NT2/D1 (cell line): ENCODE results near the gene MIEF1.

Source experiments
- DNase-seq: peaks from one replicate; pipeline ENCODE4 v3.0.0-alpha.2; 2011; ENCODE audit warnings: low read depth, low spot score
- H3K27me3 ChIP-seq: 2 replicates; pipeline ENCODE4 v1.6.0; 2011; ENCODE audit warnings: mild to moderate bottlenecking; ENCODE audit not compliant: insufficient read length, insufficient read depth
- H3K36me3 ChIP-seq: 2 replicates; pipeline ENCODE4 v1.6.1; 2011; ENCODE audit warnings: mild to moderate bottlenecking, low read length, mixed read lengths; ENCODE audit not compliant: insufficient read depth, insufficient read length
- H3K4me1 ChIP-seq: 2 replicates; pipeline ENCODE4 v1.5.1; 2011; ENCODE audit not compliant: insufficient read depth, insufficient read length
- H3K4me3 ChIP-seq: 2 replicates; pipeline ENCODE4 v1.5.1; 2011; ENCODE audit warnings: low read depth; ENCODE audit not compliant: insufficient read length
- H3K9ac ChIP-seq: 2 replicates; pipeline ENCODE4 v1.6.0; 2011; ENCODE audit warnings: low read depth; ENCODE audit not compliant: insufficient read length
- H3K9me3 ChIP-seq: 2 replicates; pipeline ENCODE4 v1.5.1; 2011; ENCODE audit warnings: mild to moderate bottlenecking, low read length; ENCODE audit not compliant: insufficient read depth
- SUZ12 ChIP-seq: IDR thresholded peaks from 2 replicates; pipeline ENCODE4 v1.6.1; 2011; ENCODE audit not compliant: insufficient read length, insufficient read depth; ENCODE audit errors: extremely low read depth
- YY1 ChIP-seq: IDR thresholded peaks from 2 replicates; pipeline ENCODE4 v1.6.1; 2011; ENCODE audit not compliant: insufficient read length, insufficient read depth
- ZNF274 ChIP-seq: IDR thresholded peaks from 2 replicates; pipeline ENCODE4 v1.6.1; 2011; ENCODE audit warnings: mild to moderate bottlenecking, low read depth, low read length

MIEF1 gene

DNA sequence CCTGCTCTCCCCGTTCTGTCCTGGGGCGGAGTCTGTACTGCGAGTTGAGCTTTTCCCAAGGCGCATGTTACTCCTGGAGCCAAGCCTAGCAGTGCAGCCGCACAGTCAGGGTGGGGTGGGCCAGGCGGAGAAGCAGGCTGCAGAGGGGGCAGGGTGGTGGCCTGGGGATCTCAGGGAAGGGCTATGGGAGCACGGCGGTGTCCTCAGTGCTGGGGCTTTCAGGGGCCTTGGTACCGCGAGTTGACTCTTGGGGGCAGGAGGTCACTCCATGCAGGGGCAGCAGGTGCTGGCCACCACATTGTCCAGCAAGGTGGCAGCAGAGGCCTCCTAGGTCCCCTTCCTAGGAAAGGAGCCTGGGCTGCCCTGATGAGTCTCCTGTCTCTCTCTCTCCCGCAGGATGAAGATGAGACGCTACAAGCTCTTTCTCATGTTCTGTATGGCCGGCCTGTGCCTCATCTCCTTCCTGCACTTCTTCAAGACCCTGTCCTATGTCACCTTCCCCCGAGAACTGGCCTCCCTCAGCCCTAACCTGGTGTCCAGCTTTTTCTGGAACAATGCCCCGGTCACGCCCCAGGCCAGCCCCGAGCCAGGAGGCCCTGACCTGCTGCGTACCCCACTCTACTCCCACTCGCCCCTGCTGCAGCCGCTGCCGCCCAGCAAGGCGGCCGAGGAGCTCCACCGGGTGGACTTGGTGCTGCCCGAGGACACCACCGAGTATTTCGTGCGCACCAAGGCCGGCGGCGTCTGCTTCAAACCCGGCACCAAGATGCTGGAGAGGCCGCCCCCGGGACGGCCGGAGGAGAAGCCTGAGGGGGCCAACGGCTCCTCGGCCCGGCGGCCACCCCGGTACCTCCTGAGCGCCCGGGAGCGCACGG is 14.9 kb upstream of the MIEF1 start:
- no peaks in the 10 kb centered on the region for H3K9me3 ChIP-seq
- H3K27me3 ChIP-seq = no peaks in the 10 kb centered on the region
- H3K9ac ChIP-seq = no peak overlapping the region
- DNase-seq = no peak
- TF ChIP-seq ZNF274 (no peak), YY1 (no peak), SUZ12 (no peak)
- H3K36me3 ChIP-seq = peaks cover 18% of the 10 kb centered on the region
- peaks cover 8% of the 10 kb centered on the region for H3K4me1 ChIP-seq
- H3K4me3 ChIP-seq = no peak overlapping the region

DNA sequence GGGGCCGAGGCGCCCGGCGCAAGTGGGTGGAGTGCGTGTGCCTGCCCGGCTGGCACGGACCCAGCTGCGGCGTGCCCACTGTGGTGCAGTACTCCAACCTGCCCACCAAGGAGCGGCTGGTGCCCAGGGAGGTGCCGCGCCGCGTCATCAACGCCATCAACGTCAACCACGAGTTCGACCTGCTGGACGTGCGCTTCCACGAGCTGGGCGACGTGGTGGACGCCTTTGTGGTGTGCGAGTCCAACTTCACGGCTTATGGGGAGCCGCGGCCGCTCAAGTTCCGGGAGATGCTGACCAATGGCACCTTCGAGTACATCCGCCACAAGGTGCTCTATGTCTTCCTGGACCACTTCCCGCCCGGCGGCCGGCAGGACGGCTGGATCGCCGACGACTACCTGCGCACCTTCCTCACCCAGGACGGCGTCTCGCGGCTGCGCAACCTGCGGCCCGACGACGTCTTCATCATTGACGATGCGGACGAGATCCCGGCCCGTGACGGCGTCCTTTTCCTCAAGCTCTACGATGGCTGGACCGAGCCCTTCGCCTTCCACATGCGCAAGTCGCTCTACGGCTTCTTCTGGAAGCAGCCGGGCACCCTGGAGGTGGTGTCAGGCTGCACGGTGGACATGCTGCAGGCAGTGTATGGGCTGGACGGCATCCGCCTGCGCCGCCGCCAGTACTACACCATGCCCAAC is 14.1 kb upstream of the MIEF1 start:
- Histone ChIP-seq H3K27me3 (no peaks in the 10 kb centered on the region), H3K36me3 (peaks cover 18% of the 10 kb centered on the region), H3K4me1 (peaks cover 8% of the 10 kb centered on the region), H3K4me3 (no peak overlapping the region), H3K9me3 (no peaks in the 10 kb centered on the region), H3K9ac (no peak overlapping the region)
- DNase-seq = no peak
- no peak for TF ChIP-seq YY1
- TF ChIP-seq ZNF274 = no peak
- TF ChIP-seq SUZ12 = no peak

DNA sequence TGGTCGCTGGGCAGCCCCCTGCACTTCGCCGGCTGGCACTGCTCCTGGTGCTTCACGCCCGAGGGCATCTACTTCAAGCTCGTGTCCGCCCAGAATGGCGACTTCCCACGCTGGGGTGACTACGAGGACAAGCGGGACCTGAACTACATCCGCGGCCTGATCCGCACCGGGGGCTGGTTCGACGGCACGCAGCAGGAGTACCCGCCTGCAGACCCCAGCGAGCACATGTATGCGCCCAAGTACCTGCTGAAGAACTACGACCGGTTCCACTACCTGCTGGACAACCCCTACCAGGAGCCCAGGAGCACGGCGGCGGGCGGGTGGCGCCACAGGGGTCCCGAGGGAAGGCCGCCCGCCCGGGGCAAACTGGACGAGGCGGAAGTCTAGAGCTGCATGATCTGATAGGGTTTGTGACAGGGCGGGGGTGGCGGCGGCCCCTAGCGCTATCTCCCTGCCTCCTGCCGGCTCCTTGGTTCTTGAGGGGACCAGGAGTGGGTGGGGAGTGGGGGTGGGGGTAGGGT is 13.5 kb upstream of the MIEF1 start:
- Histone ChIP-seq H3K9me3 (no peaks in the 10 kb centered on the region), H3K4me1 (peaks cover 8% of the 10 kb centered on the region), H3K9ac (no peak overlapping the region), H3K27me3 (no peaks in the 10 kb centered on the region), H3K36me3 (peaks cover 18% of the 10 kb centered on the region), H3K4me3 (no peak overlapping the region)
- DNase-seq = no peak
- TF ChIP-seq ZNF274 (no peak), SUZ12 (no peak), YY1 (no peak)

DNA sequence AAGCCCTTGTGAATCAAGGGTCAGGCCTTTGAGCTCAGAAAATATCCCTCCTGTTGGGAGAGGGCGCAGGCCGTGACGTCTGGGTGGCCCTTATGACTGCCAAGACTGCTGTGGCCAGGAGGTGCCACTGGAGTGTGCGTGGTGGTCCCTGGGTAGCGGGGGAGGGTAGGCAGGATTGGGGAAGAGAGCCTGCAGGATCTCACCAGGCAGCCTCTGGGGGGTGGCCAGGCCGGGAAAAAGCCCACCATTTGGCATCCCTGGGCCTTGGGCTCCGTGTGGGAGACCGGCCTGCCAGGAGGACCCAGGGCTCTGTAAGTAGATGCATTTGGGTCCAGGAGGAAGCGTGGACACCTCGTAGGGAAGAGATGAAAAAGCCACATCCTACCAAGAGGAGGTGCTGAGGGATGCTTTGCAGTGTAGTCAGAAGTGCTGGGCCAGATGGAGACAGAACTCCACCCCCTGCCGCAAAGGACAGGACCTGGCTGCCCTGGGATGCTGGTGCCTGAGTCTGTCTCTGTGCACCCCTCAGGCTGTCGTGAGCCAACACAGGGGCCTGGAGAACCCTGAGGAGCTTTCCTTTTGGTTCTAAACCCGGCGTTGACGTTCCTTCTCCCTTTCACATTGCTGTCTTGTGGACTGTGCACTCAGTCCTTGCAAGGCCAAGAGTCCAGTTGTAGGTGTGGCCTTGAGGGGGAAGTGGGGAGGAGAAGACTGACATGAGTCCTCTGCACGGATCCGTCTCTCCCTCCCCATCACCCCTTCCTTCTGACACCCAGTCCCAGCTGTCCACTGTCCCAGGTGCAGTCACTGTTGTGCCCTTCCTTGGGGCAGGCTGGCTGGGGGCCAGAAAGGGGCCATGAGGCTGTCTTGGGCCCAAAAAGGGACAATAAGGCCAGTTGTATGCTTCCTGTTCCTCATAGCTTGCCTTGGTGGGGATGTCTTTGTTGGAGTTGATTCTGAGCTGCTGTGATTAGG is 12.7 kb upstream of the MIEF1 start:
- Histone ChIP-seq H3K4me3 (no peak overlapping the region), H3K36me3 (peaks cover 18% of the 10 kb centered on the region), H3K27me3 (no peaks in the 10 kb centered on the region), H3K9me3 (no peaks in the 10 kb centered on the region), H3K9ac (no peak overlapping the region), H3K4me1 (peaks cover 8% of the 10 kb centered on the region)
- DNase-seq = no peak
- TF ChIP-seq YY1 = no peak
- TF ChIP-seq SUZ12 = no peak

DNA sequence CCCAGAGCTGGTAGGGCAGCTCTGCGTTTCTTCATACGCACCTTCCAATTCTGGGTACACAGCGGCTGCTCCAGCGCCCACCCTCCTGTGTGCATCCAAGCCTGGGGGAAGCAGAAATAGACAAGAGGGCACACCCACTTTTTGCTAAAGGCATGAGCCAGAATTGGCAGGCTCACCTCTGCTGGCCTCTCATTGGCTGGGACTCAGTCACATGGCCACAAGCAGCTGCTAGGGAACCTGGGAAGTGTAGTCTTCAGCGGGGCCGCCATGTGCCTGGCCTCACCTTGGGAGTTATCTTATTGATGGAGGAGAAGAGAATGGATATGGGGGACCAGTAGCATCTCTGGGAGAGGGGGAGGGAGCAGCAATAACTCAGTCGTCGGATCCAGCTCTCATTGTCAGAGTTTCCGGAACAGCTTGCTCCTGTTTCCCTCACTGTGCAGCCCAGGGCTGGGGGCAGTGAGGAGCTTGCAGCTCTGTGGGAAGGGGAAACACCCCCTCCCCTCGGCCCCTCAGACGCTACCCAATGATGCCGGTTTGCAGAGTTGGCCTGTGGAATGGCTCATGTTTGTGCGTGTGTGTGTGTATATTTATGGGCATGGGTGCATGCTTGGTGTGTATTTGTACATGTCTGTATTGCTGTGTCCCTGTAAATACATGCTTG is 11.8 kb upstream of the MIEF1 start:
- DNase-seq = no peak
- H3K36me3 ChIP-seq = peaks cover 18% of the 10 kb centered on the region
- H3K4me1 ChIP-seq = peaks cover 8% of the 10 kb centered on the region
- no peaks in the 10 kb centered on the region for H3K27me3 ChIP-seq
- TF ChIP-seq YY1 (peak; percentile 66), SUZ12 (no peak)
- H3K9ac ChIP-seq = no peak overlapping the region
- H3K4me3 ChIP-seq = no peak overlapping the region
- no peaks in the 10 kb centered on the region for H3K9me3 ChIP-seq

DNA sequence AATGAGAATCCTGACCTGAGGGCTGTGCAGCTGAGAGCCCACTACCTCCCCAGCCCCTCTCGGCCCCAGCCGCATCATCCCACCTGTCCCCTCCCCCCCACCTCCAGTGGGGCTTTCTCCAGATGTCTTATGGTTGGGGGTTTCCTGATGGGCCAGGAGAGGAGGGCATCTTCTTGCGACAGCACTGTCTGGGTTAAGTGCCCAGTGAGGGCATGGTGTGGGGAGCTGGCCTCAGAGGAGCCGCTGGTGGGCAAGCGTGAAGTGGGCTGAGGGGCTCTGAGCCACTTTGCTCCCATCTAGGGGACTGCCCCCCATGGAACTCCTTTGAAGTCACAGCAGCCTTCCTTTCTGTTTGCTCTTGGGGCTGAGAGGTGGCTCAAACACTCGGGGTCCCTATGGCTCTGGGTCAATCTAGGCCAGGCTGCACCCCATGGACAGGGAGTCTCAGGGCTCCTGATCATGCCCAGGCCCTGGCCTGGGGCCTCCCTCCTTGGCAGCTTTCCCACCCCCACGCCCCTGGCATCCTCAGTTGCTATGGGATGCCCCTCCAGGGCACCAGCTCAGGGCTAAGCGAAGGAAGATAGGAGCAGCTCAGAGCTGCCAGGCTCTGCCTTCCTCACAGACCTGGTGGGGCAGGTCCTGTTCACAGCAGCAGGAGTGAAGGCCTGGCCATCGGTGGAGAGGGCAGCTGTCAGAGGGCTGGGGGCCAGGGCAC is 11.0 kb upstream of the MIEF1 start:
- Histone ChIP-seq H3K4me3 (no peak overlapping the region), H3K9ac (no peak overlapping the region), H3K4me1 (peaks cover 10% of the 10 kb centered on the region), H3K36me3 (peaks cover 18% of the 10 kb centered on the region), H3K9me3 (no peaks in the 10 kb centered on the region), H3K27me3 (no peaks in the 10 kb centered on the region)
- no peak for DNase-seq
- no peak for TF ChIP-seq ZNF274
- TF ChIP-seq SUZ12 = no peak
- TF ChIP-seq YY1 = no peak
